ENCODE data around the gene EAF1. TPM values are rescaled to one million over a fixed set of nuclear protein-coding genes. Genes with fewer than 3 reads are reported as not detected.
A peak's percentile ranks its signal among the peaks of the same experiment; 100 is the strongest.

The EAF1 gene
- total and polyA plus RNA-seq, 12 donors = 2.6 to 30.6 (median 20.3) TPM

GRCh38 chr3:15430624-15431023 lies 3.2 kb downstream of the EAF1 start:
- TF ChIP-seq POLR2A (IDR thresholded peaks at IDR 0.05) (no peak), CTCF (IDR thresholded peaks at IDR 0.05) (no peak)
- H3K27me3 ChIP-seq = no peaks in the 10 kb centered on the region
- intact Hi-C loops (cut with DNase I) = loop anchor here (5.0 to 10.0 kb wide), 2 partner anchors 124 to 127 kb away; no protein-coding TSS in a partner anchor
- H3K27ac ChIP-seq = no peak overlapping the region
- no peaks in the 10 kb centered on the region for H3K9me3 ChIP-seq (replicated peaks in 1 of 3)
- H3K36me3 ChIP-seq (replicated peaks in 1 of 2) = peaks cover 0 to 51% of the 10 kb centered on the region in 2 donors
- no peak overlapping the region for H3K4me3 ChIP-seq
- peaks cover 8 to 33% of the 10 kb centered on the region in 2 donors for H3K4me1 ChIP-seq (replicated peaks in 1 of 2)
- no peak for DNase-seq
- WGBS, 4 donors = 70 to 87% (median 76%) methylated on average over 1 of the region's 1 CpG

GRCh38 chr3:15431256-15431837 lies 3.9 kb downstream of the EAF1 start:
- H3K36me3 ChIP-seq (replicated peaks in 1 of 2) = peaks cover 0 to 59% of the 10 kb centered on the region in 2 donors
- intact Hi-C loops (cut with DNase I) = loop anchor here (5.0 to 10.0 kb wide), 2 partner anchors 123 to 126 kb away; no protein-coding TSS in a partner anchor
- no peaks in the 10 kb centered on the region for H3K9me3 ChIP-seq (replicated peaks in 1 of 3)
- H3K27me3 ChIP-seq = no peaks in the 10 kb centered on the region
- peak in 1 of 7 donors; percentile 27 for DNase-seq
- no peak overlapping the region for H3K27ac ChIP-seq
- no peak overlapping the region for H3K4me3 ChIP-seq
- peaks cover 6 to 26% of the 10 kb centered on the region in 2 donors for H3K4me1 ChIP-seq (replicated peaks in 1 of 2)
- TF ChIP-seq CTCF (IDR thresholded peaks at IDR 0.05) (no peak), POLR2A (IDR thresholded peaks at IDR 0.05) (no peak)
- 68 to 74% (median 71%) methylated on average over 3 of the region's 3 CpGs for WGBS, 4 donors

GRCh38 chr3:15433531-15433930 lies 6.1 kb downstream of the EAF1 start:
- Histone ChIP-seq H3K4me3 (no peak overlapping the region), H3K9me3 (replicated peaks in 1 of 3) (no peaks in the 10 kb centered on the region), H3K27me3 (no peaks in the 10 kb centered on the region), H3K36me3 (replicated peaks in 1 of 2) (peaks cover 0 to 80% of the 10 kb centered on the region in 2 donors), H3K4me1 (replicated peaks in 1 of 2) (peaks cover 0 to 15% of the 10 kb centered on the region in 2 donors), H3K27ac (no peak overlapping the region)
- intact Hi-C loops (cut with DNase I) = loop anchor here (5.0 to 10.0 kb wide), 2 partner anchors 121 to 124 kb away; no protein-coding TSS in a partner anchor
- TF ChIP-seq CTCF (IDR thresholded peaks at IDR 0.05) = no peak
- no peak for TF ChIP-seq POLR2A (IDR thresholded peaks at IDR 0.05)
- no peak for DNase-seq
- 86 to 100% (median 93%) methylated on average over 1 of the region's 1 CpG for WGBS, 4 donors

- Histone ChIP-seq H3K27ac (no peak overlapping the region), H3K4me3 (no peak overlapping the region), H3K4me1 (replicated peaks in 1 of 2) (peaks cover 0 to 3% of the 10 kb centered on the region in 2 donors), H3K27me3 (no peaks in the 10 kb centered on the region), H3K36me3 (replicated peaks in 1 of 2) (peaks cover 0 to 93% of the 10 kb centered on the region in 2 donors), H3K9me3 (replicated peaks in 1 of 3) (no peaks in the 10 kb centered on the region)
- DNase-seq = no peak
- no peak for TF ChIP-seq POLR2A (IDR thresholded peaks at IDR 0.05)
- TF ChIP-seq CTCF (IDR thresholded peaks at IDR 0.05) = no peak
- WGBS, 4 donors = 95 to 98% (median 97%) methylated on average over 4 of the region's 4 CpGs
- intact Hi-C loops (cut with DNase I) = loop anchor here (5.0 to 10.0 kb wide), 2 partner anchors 120 to 123 kb away; no protein-coding TSS in a partner anchor
These were observed 7.4 kb downstream of the EAF1 start for GRCh38 chr3:15434756-15435155.

Data from adrenal gland (tissue), 12 donors.